Mucosa of descending colon (tissue), 3 donors: ENCODE data around the gene AK8. TPM values are rescaled to one million over a fixed set of nuclear protein-coding genes. Genes with fewer than 3 reads are reported as not detected.

Experiments
- ATAC-seq: fragments of 200-7000 bp; cut with Tn5 transposase; one replicate; pipeline ENCODE4 v1.9.1; 2020; ENCODE audit warnings: mild to moderate bottlenecking, moderate library complexity
- DNase-seq, 3 donors: peaks; one replicate each; pipeline ENCODE4 v3.0.0-alpha.2; 2020
- H3K36me3 ChIP-seq: fragments of 200-600 bp; one replicate; pipeline ENCODE4 v1.8.0; 2021; ENCODE audit warnings: low read depth, mild to moderate bottlenecking
- H3K4me1 ChIP-seq: fragments of 200-600 bp; one replicate; pipeline ENCODE4 v1.8.0; 2021; ENCODE audit warnings: low read depth, mild to moderate bottlenecking
- H3K4me3 ChIP-seq: fragments of 200-600 bp; one replicate; pipeline ENCODE4 v1.8.0; 2021; ENCODE audit warnings: mild to moderate bottlenecking
- H3K9me3 ChIP-seq: fragments of 200-600 bp; one replicate; pipeline ENCODE4 v1.8.0; 2021; ENCODE audit warnings: mild to moderate bottlenecking
- intact Hi-C, 2 donors: fragments of 100-400 bp; cut with DNase I in 1 of 2; cut with micrococcal nuclease in 1 of 2; formaldehyde crosslinking; loops; one replicate each; pipeline versions ENCODE4 v1.11.0 to v1.11.1; 2022; cut with DNase I, micrococcal nuclease
- total RNA-seq, 3 donors: library from RNA; stranded (reverse); fragmentation: NEBNext Ultra II Directional in 2 of 3; extraction: Animal tissue kit (Norgen Biotek cat#: 25700) in 2 of 3; gene quantifications; one replicate each; pipeline versions ENCODE4 v1.2.1 to v1.2.4, GENCODE V29; 2021 to 2023
- TF ChIP-seq, protein P1 (sequence below): fragments of 200-600 bp; IDR thresholded peaks from one replicate; pipeline ENCODE4 v1.8.0; 2022; ENCODE audit warnings: antibody characterized with exemption, mild to moderate bottlenecking
- donor health status: DM: no; HTN: no; CAD: no; lungs with moderate emphysema.
- donor health status: DM: no; HTN: no; CAD: no.
- donor health status: DM: no; HTN: yes; CAD: no.

The AK8 gene
- total RNA-seq, 3 donors from 2014 or later = 0.96 to 2.0 TPM; not detected in 1

DNA sequence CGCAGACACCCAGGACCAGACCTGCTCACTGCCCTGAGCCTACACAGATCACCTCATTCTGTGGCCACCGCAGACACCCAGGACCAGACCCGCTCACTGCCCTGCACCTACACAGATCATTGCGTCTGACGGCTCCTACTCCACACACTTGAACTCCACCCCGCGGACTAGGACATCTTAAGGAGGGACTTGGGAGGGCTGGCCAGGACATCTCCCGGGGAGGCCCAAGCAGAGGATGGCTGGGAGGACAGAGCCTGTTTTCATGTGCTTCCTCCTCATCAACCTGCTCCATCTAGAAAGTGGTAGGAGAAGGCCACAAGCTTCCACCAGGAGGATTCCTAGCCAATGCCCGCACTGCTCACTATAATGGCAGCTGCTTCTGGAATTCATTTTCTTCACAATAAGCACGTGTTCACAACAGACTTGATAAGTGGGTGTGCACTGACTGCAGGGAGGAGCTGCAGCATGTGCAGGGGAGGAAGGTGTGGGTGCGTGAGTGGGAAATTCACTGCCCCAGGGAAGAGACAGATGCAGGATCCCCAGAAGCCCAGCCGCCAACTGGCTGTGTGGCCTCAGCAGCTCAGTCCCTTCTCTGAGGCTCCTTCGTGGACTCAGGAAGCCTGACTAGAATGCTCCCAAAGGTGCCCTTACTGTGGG lies 64.8 kb downstream of the AK8 start:
- no peaks in the 10 kb centered on the region for H3K4me1 ChIP-seq
- intact Hi-C loops = no loop called here
- H3K4me3 ChIP-seq = no peak overlapping the region
- no peaks in the 10 kb centered on the region for H3K36me3 ChIP-seq
- no peak for DNase-seq
- TF ChIP-seq, protein P1, sequence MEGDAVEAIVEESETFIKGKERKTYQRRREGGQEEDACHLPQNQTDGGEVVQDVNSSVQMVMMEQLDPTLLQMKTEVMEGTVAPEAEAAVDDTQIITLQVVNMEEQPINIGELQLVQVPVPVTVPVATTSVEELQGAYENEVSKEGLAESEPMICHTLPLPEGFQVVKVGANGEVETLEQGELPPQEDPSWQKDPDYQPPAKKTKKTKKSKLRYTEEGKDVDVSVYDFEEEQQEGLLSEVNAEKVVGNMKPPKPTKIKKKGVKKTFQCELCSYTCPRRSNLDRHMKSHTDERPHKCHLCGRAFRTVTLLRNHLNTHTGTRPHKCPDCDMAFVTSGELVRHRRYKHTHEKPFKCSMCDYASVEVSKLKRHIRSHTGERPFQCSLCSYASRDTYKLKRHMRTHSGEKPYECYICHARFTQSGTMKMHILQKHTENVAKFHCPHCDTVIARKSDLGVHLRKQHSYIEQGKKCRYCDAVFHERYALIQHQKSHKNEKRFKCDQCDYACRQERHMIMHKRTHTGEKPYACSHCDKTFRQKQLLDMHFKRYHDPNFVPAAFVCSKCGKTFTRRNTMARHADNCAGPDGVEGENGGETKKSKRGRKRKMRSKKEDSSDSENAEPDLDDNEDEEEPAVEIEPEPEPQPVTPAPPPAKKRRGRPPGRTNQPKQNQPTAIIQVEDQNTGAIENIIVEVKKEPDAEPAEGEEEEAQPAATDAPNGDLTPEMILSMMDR = no peak
- ATAC-seq = no peak
- H3K9me3 ChIP-seq = no peaks in the 10 kb centered on the region

DNA sequence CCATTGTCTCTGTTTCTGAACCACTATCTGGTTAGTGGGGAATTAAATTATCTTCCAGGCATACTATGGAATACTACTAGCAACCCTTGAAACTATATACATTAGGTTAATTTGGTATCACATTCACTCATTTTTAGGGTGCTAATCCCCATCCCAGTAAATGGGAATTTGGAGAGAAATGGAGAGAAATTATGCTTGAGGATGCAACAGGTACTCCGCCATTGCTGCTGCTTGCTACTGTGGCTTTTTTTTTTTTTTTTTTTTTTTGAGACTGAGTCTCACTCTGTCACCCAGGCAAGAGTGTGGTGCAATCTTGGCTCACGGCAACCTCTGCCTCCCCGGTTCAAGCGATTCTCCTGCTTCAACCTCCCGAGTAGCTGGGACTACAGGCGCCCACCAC lies 66.1 kb downstream of the AK8 start:
- no peaks in the 10 kb centered on the region for H3K4me1 ChIP-seq
- no peaks in the 10 kb centered on the region for H3K36me3 ChIP-seq
- ATAC-seq (no peak), DNase-seq (no peak)
- intact Hi-C loops = no loop called here
- no peaks in the 10 kb centered on the region for H3K9me3 ChIP-seq
- no peak overlapping the region for H3K4me3 ChIP-seq
- TF ChIP-seq, protein P1 = no peak

DNA sequence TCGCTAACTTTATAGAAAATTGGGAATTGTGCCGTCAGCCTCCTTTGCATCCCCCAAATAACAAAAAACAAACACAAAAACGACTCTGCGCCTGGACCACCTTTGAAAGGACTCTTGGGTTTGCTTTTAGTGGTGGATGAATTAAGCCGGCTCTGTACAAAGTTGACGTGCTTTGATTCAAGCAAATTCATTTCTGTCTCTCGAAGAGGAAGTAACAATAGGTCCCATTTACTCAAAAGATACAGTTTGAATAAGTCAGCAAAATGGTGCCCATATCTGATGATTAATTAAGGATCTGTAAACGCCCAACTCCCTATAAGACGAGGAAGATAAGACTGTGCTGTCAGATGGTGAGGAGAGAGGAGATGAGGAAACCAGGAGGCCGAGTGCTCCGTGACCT lies 67.8 kb downstream of the AK8 start:
- no peak for DNase-seq
- intact Hi-C loops = no loop called here
- H3K4me1 ChIP-seq = no peaks in the 10 kb centered on the region
- no peak for ATAC-seq
- H3K4me3 ChIP-seq = no peak overlapping the region
- no peaks in the 10 kb centered on the region for H3K36me3 ChIP-seq
- H3K9me3 ChIP-seq = no peaks in the 10 kb centered on the region
- TF ChIP-seq, protein P1 = no peak

DNA sequence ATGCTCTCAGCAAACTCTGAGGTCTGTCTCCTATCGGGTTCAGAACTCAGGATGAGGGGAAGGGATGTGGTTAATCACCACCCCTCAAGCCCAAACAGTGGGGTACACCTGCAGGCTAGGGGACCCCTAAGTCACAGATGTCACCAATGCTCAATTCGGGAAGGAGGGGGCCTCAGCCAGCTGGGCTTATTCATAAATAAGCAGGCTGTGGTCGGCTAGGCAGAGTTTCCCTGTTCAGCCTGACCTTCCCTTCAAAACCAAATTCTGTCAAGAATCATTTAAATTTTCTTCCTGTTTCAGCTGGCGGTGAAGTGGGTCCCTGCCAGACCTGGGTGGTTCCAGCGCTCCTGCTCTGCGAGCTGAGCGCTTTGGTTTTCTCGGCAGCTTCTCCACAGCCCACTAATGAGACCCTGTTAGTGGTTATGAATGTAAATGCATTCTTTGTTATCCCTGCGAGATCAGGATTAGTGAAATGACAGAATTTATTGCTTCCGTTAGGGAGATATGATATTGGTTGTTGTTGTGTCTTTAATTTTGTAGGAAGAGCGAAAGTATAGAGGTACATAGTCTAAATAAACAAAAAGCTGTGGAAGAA lies 68.3 kb downstream of the AK8 start:
- intact Hi-C loops = no loop called here
- Histone ChIP-seq H3K4me3 (no peak overlapping the region), H3K9me3 (no peaks in the 10 kb centered on the region), H3K36me3 (no peaks in the 10 kb centered on the region), H3K4me1 (no peaks in the 10 kb centered on the region)
- TF ChIP-seq, protein P1 = no peak
- no peak for ATAC-seq
- no peak for DNase-seq

DNA sequence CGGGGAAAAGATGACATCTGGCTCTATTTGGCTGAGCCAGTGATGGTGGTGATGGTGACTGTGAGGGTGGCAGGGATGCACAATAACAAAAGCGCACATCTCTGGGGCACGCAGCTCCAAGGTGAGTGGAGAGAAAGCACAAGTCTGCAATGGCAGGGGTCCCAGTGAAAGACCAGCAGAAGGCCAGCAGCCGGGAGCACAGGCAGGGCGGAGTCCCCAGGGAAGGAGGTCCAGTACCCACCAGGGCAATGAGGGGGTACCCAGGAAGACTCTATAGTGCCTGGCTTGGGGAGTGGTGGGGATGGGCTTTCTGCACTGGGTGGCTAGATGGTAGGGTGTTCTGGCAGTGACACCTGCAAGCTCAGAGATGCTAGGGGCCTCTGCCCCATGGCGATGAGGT lies 69.4 kb downstream of the AK8 start:
- intact Hi-C loops = no loop called here
- Histone ChIP-seq H3K4me3 (no peak overlapping the region), H3K4me1 (no peaks in the 10 kb centered on the region), H3K36me3 (no peaks in the 10 kb centered on the region), H3K9me3 (no peaks in the 10 kb centered on the region)
- DNase-seq (no peak), ATAC-seq (no peak)
- TF ChIP-seq, protein P1 = no peak
